HL-60 (cell line): ENCODE data around the gene RNF135.

Experiments
- DNase-seq, 2 experiments: peaks; one replicate each; pipeline ENCODE4 v3.0.0-alpha.2; 2010 to 2020; ENCODE audit warnings: low read depth in 1 of 2, low spot score in 1 of 2
- H3K27ac ChIP-seq: fragments of 250-450 bp; sonication (Bioruptor Pico); replicated peaks from 2 replicates; pipeline ENCODE4 v1.5.1; 2020; ENCODE audit warnings: mild to moderate bottlenecking, moderate library complexity
- H3K27me3 ChIP-seq: fragments of 250-450 bp; sonication (Bioruptor Pico); 2 replicates; pipeline ENCODE4 v1.5.1; 2021; ENCODE audit warnings: mild to moderate bottlenecking, moderate library complexity; ENCODE audit not compliant: insufficient read depth, poor library complexity, severe bottlenecking
- H3K4me3 ChIP-seq: replicated peaks from 2 replicates; pipeline ENCODE4 v1.5.1; 2011; ENCODE audit warnings: mild to moderate bottlenecking, control low read depth, low read length; ENCODE audit not compliant: insufficient read depth
- GABPA ChIP-seq: IDR thresholded peaks from 2 replicates; pipeline ENCODE4 v1.6.1; 2012; ENCODE audit warnings: low read depth
- POLR2AphosphoS5 ChIP-seq: IDR thresholded peaks from 2 replicates; pipeline ENCODE4 v1.6.1; 2012; ENCODE audit warnings: low read depth
- SPI1 ChIP-seq: IDR thresholded peaks from 2 replicates; pipeline ENCODE4 v1.6.1; 2012; ENCODE audit warnings: low read depth, mild to moderate bottlenecking, borderline replicate concordance
- TF ChIP-seq, protein P1 (sequence below): IDR thresholded peaks from one replicate; pipeline ENCODE4 v1.5.1; 2011; ENCODE audit warnings: low read length, control low read depth, inconsistent platforms; ENCODE audit not compliant: insufficient read depth
- TF ChIP-seq, protein P2 (sequence below): IDR thresholded peaks from 2 replicates; pipeline ENCODE4 v1.6.1; 2012; ENCODE audit warnings: low read depth; ENCODE audit not compliant: insufficient replicate concordance

RNF135 gene

DNA sequence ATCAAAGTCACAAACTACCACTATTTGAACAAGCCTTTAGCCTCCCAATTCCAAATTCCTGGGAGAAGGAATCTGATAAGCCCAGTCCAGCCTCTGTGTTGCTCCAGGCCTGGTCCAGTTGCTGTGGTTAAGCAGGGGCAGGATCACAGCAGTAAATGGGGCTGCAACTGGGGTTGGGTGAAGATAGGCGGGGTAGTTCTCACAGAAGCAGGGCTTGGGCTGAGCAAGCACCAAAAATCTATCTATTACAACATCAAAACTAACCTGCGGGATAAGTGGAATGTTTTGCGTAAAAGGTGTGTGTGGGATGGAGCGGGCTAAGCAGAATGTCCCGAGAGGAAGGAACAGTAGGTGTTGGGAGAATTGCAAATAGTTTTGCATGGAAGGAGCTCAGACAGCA lies 23.0 kb upstream of the RNF135 start:
- H3K27ac ChIP-seq = no peak overlapping the region
- H3K27me3 ChIP-seq = no peaks in the 10 kb centered on the region
- no peak for DNase-seq
- H3K4me3 ChIP-seq = no peak overlapping the region
- no peak for TF ChIP-seq SPI1
- TF ChIP-seq POLR2AphosphoS5 = no peak

DNA sequence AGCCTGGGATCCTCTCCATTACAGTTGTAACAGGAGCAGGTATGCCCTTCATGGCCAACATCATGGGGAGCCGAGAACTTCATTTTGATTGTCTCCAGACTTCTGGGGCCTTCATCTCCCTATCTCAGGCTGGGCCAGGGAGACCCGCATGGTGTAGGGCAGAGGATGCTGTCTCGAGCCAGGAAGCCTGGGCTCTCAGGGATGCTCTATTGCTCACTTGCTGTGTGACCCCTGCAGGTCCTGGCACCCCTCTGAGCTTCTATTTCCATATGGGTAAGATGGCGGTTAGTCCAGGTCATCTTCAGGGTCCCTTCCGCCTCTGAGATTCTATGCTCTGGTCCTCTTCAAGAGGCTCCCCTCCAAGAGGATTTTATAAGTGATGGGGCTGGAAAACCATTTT lies 20.6 kb upstream of the RNF135 start:
- Histone ChIP-seq H3K27me3 (no peaks in the 10 kb centered on the region), H3K4me3 (no peak overlapping the region), H3K27ac (no peak overlapping the region)
- DNase-seq = no peak
- no peak for TF ChIP-seq POLR2AphosphoS5
- no peak for TF ChIP-seq GABPA
- TF ChIP-seq, protein P1, sequence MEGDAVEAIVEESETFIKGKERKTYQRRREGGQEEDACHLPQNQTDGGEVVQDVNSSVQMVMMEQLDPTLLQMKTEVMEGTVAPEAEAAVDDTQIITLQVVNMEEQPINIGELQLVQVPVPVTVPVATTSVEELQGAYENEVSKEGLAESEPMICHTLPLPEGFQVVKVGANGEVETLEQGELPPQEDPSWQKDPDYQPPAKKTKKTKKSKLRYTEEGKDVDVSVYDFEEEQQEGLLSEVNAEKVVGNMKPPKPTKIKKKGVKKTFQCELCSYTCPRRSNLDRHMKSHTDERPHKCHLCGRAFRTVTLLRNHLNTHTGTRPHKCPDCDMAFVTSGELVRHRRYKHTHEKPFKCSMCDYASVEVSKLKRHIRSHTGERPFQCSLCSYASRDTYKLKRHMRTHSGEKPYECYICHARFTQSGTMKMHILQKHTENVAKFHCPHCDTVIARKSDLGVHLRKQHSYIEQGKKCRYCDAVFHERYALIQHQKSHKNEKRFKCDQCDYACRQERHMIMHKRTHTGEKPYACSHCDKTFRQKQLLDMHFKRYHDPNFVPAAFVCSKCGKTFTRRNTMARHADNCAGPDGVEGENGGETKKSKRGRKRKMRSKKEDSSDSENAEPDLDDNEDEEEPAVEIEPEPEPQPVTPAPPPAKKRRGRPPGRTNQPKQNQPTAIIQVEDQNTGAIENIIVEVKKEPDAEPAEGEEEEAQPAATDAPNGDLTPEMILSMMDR = no peak
- TF ChIP-seq, protein P2, sequence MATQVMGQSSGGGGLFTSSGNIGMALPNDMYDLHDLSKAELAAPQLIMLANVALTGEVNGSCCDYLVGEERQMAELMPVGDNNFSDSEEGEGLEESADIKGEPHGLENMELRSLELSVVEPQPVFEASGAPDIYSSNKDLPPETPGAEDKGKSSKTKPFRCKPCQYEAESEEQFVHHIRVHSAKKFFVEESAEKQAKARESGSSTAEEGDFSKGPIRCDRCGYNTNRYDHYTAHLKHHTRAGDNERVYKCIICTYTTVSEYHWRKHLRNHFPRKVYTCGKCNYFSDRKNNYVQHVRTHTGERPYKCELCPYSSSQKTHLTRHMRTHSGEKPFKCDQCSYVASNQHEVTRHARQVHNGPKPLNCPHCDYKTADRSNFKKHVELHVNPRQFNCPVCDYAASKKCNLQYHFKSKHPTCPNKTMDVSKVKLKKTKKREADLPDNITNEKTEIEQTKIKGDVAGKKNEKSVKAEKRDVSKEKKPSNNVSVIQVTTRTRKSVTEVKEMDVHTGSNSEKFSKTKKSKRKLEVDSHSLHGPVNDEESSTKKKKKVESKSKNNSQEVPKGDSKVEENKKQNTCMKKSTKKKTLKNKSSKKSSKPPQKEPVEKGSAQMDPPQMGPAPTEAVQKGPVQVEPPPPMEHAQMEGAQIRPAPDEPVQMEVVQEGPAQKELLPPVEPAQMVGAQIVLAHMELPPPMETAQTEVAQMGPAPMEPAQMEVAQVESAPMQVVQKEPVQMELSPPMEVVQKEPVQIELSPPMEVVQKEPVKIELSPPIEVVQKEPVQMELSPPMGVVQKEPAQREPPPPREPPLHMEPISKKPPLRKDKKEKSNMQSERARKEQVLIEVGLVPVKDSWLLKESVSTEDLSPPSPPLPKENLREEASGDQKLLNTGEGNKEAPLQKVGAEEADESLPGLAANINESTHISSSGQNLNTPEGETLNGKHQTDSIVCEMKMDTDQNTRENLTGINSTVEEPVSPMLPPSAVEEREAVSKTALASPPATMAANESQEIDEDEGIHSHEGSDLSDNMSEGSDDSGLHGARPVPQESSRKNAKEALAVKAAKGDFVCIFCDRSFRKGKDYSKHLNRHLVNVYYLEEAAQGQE = no peak
- TF ChIP-seq SPI1 = no peak

DNA sequence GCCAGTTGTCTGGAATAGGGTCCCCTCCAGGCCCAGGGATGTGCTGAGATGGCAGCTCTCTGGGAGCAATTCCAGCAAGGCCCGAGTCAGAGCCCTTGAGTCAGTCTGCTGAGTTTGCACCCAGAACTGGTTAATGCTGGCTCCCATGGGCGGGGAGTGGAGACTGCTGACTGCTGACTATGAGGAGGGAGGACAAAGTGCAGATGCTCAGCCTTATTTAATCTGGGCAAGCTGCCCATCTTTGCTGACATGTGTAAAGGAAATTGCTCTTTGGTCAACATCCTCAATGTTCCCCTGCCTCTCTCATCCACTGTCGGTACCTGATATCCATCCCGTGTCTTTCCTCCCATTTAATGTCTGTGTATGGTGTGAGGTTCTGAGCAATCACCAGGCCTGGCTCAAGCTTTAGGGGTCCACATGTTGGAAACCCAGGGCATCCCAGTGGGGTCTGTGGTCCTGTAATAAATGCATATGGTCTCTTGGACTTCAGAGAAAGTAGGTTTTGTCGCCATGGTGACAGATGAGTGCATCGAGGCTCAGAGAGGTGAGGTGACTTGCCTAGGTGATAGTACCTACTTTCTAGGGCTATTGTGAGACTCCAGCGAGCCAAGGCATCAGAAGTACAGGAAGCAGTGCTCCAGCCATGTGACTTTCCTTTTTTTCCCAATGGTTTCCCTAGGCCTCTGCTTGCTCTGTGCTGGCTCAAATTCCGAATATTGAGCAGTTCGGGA lies 20.0 kb upstream of the RNF135 start:
- Histone ChIP-seq H3K4me3 (no peak overlapping the region), H3K27me3 (no peaks in the 10 kb centered on the region), H3K27ac (no peak overlapping the region)
- TF ChIP-seq GABPA (no peak), SPI1 (no peak), POLR2AphosphoS5 (no peak)
- TF ChIP-seq, protein P2 = no peak
- TF ChIP-seq, protein P1 = no peak
- DNase-seq = no peak

DNA sequence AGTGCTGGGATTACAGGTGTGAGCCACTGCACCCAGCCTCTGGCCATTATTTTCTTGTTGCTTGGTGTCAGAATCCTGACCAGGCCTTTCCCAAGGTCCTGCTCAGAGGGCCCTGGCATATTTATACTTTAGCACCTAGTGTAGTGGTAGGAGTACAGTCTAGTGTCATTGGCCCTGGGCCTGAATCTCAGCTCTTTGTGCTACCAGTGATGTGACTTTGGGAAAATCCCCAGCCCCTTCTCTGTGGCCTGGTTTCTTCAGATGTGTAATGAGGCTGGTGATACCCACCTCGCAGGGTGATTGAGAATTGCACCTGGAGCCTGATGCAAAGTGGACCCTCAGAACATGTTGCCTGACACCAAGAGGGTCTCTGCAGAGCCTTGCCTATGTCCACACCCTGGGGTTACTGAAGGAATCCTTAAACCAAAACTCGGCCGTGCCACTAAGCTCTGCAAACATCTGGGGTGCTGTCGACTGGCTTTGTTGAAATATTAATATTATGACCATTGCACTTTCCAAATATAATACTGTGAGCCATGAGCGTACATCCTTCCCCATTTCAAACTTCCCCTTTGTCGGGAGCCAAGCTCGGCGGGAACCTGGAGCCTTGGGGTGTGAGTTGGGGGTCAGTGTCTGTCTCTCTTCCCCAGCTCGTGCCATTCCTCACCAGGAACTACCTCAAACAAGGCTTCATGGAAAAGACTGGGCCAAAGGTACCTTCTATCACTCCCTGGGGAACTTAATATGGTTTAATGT lies 18.0 kb upstream of the RNF135 start:
- Histone ChIP-seq H3K27me3 (no peaks in the 10 kb centered on the region), H3K27ac (peak overlapping the region; percentile 42), H3K4me3 (no peak overlapping the region)
- DNase-seq = peak in 1 of 2 experiments; percentile 64
- TF ChIP-seq SPI1 (no peak), GABPA (no peak), POLR2AphosphoS5 (no peak)
- TF ChIP-seq, protein P1 = no peak
- TF ChIP-seq, protein P2 = no peak
